ENCODE data around the gene NT5E. TPM values are rescaled to one million over a fixed set of nuclear protein-coding genes. Genes with fewer than 3 reads are reported as not detected.

Gene NT5E
- total RNA-seq, 1 experiment from 2014 or later = 0.52 TPM

GRCh38 chr6:85421972-85422371, 27.9 kb upstream of the NT5E start:
- H4K5ac ChIP-seq (ENCODE audit: insufficient read length, low read depth, low read length) = no peak overlapping the region
- Mint-ChIP-seq H3K27ac (peak overlapping the region in 1 of 3 experiments; percentile 41; a peak in 2 of 7 replicates), H3K27me3 (ENCODE audit: low read depth) (no peaks in the 10 kb centered on the region), H3K4me3 (no peak overlapping the region), H3K36me3 (ENCODE audit: insufficient read depth in 1 of 3, low read depth in 3 of 3) (peaks cover 0 to 9% (median 3%) of the 10 kb centered on the region in 3 experiments; a peak in 5 of 7 replicates), H3K9me3 (peaks cover 12 to 18% of the 10 kb centered on the region in 2 experiments), H3K4me1 (no peaks in the 10 kb centered on the region; a peak in 1 of 4 replicates)
- H2BK120ac ChIP-seq (ENCODE audit: low read depth, low read length, poor library complexity, severe bottlenecking) = no peak overlapping the region
- H3K27me3 ChIP-seq (ENCODE audit: insufficient read depth, low read length) = no peaks in the 10 kb centered on the region; the same call in 1 of the 2 replicates
- H3K56ac ChIP-seq (ENCODE audit: insufficient read length, low read depth, low read length) = no peak overlapping the region
- no peak for DNase-seq
- H2BK5ac ChIP-seq (ENCODE audit: insufficient read length, low read length) = no peak overlapping the region
- H3K4ac ChIP-seq (ENCODE audit: low read depth, low read length) = no peak overlapping the region
- no peak overlapping the region for H3K9ac ChIP-seq (ENCODE audit: extremely low read depth, insufficient read length, low read length)
- no peak overlapping the region for H2BK15ac ChIP-seq (ENCODE audit: low read depth, low read length)
- H2BK20ac ChIP-seq (ENCODE audit: low read depth, low read length, poor library complexity, severe bottlenecking) = no peak overlapping the region
- TF ChIP-seq, protein P1, sequence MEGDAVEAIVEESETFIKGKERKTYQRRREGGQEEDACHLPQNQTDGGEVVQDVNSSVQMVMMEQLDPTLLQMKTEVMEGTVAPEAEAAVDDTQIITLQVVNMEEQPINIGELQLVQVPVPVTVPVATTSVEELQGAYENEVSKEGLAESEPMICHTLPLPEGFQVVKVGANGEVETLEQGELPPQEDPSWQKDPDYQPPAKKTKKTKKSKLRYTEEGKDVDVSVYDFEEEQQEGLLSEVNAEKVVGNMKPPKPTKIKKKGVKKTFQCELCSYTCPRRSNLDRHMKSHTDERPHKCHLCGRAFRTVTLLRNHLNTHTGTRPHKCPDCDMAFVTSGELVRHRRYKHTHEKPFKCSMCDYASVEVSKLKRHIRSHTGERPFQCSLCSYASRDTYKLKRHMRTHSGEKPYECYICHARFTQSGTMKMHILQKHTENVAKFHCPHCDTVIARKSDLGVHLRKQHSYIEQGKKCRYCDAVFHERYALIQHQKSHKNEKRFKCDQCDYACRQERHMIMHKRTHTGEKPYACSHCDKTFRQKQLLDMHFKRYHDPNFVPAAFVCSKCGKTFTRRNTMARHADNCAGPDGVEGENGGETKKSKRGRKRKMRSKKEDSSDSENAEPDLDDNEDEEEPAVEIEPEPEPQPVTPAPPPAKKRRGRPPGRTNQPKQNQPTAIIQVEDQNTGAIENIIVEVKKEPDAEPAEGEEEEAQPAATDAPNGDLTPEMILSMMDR (conservative IDR thresholded peaks at IDR 0.05) = no peak
- H3K27ac ChIP-seq (ENCODE audit: insufficient read length, low read depth, low read length) = no peak overlapping the region
- H4K20me1 ChIP-seq (ENCODE audit: control insufficient read depth, insufficient read depth, insufficient read length) = no peaks in the 10 kb centered on the region
- H3K14ac ChIP-seq (ENCODE audit: insufficient read depth, low read length) = no peak overlapping the region
- H3K23me2 ChIP-seq (ENCODE audit: insufficient read length, low read depth, low read length, poor library complexity, severe bottlenecking) = no peaks in the 10 kb centered on the region
- no peak overlapping the region for H2AK5ac ChIP-seq (ENCODE audit: insufficient read length, low read length)
- H3K79me1 ChIP-seq (ENCODE audit: insufficient read depth, low read depth, low read length, poor library complexity, severe bottlenecking) = no peaks in the 10 kb centered on the region
- H2BK12ac ChIP-seq (ENCODE audit: insufficient read length, low read depth, low read length) = no peak overlapping the region
- H3K9me3 ChIP-seq (ENCODE audit: control insufficient read depth, low read depth, low read length) = no peaks in the 10 kb centered on the region
- no peak overlapping the region for H3K18ac ChIP-seq (ENCODE audit: insufficient read length, low read depth, low read length)
- no peak overlapping the region for H3K23ac ChIP-seq (ENCODE audit: insufficient read length, low read depth, low read length)
- H2AFZ ChIP-seq (ENCODE audit: low read length) = no peak overlapping the region
- H3K4me1 ChIP-seq (ENCODE audit: insufficient read depth, low read length) = no peaks in the 10 kb centered on the region
- no peak overlapping the region for H4K91ac ChIP-seq (ENCODE audit: insufficient read length, low read depth, low read length)
- no CpG with 5 or more reads among the region's 2 CpGs for WGBS (ENCODE audit: extremely low coverage, insufficient read length, low lambda C conversion rate)
- no peak overlapping the region for H3K4me2 ChIP-seq (ENCODE audit: insufficient read depth, insufficient read length, low read length)
- H3K79me2 ChIP-seq (ENCODE audit: insufficient read depth, low read length) = no peaks in the 10 kb centered on the region
- no peak overlapping the region for H3T11ph ChIP-seq (ENCODE audit: low read length)
- no peak overlapping the region for H4K8ac ChIP-seq (replicated peaks; ENCODE audit: insufficient read length, low read depth, low read length)
